ENCODE data around the gene ATRNL1. TPM values are rescaled to one million over a fixed set of nuclear protein-coding genes. Genes with fewer than 3 reads are reported as not detected.

Gene ATRNL1
- total and polyA plus RNA-seq, 2 of the 8 experiments (the other 6 are each of a cell fraction or from before 2014, with no cell fraction given): 5.1 to 17.6 TPM

GRCh38 chr10:115456812-115457211 lies 363.6 kb downstream of the ATRNL1 start:
- Histone ChIP-seq H2BK12ac (ENCODE audit: low read depth, low read length) (no peak overlapping the region), H3K4ac (replicated peaks; ENCODE audit: insufficient read length, low read depth, low read length) (no peak overlapping the region), H4K8ac (ENCODE audit: extremely low read depth, insufficient read depth, low read length) (no peak overlapping the region), H4K5ac (ENCODE audit: insufficient read length, low read depth, low read length) (no peak overlapping the region), H3K27me3 (replicated peaks in 1 of 4; ENCODE audit: control insufficient read depth in 3 of 4, extremely low read depth in 1 of 4, insufficient read depth in 3 of 4, low read length in 3 of 4) (no peaks in the 10 kb centered on the region), H3K23ac (ENCODE audit: insufficient read length) (no peak overlapping the region), H3K9me3 (ENCODE audit: insufficient read depth in 2 of 2, low read depth in 1 of 2, low read length in 1 of 2) (no peaks in the 10 kb centered on the region), H3K9ac (replicated peaks in 1 of 4; ENCODE audit: extremely low read depth in 1 of 4, low read depth in 3 of 4, low read length in 3 of 4) (no peak overlapping the region), H2AFZ (ENCODE audit: low read length) (no peak overlapping the region), H3K23me2 (ENCODE audit: low read depth, low read length) (no peaks in the 10 kb centered on the region), H3K14ac (ENCODE audit: insufficient read length) (no peak overlapping the region), H2BK15ac (ENCODE audit: low read length) (no peak overlapping the region), H2BK5ac (ENCODE audit: low read depth, low read length) (no peak overlapping the region), H3K18ac (ENCODE audit: extremely low read depth, low read length) (no peak overlapping the region), H3K27ac (ENCODE audit: low read depth, low read length) (no peak overlapping the region), H3K56ac (replicated peaks; ENCODE audit: insufficient read length, low read depth, low read length) (no peak overlapping the region), H3K36me3 (ENCODE audit: control insufficient read depth in 2 of 4, insufficient read depth in 4 of 4, low read length in 3 of 4) (no peaks in the 10 kb centered on the region), H4K91ac (replicated peaks; ENCODE audit: insufficient read length, low read length) (no peak overlapping the region), H2BK120ac (replicated peaks; ENCODE audit: low read depth, low read length) (no peak overlapping the region), H3K4me2 (ENCODE audit: insufficient read depth in 1 of 2, low read depth in 2 of 2, low read length in 2 of 2) (no peak overlapping the region), H3K4me1 (replicated peaks in 1 of 4; ENCODE audit: control insufficient read depth in 3 of 4, insufficient read depth in 4 of 4, low read length in 3 of 4) (peaks cover 0 to 5% (median 0%) of the 10 kb centered on the region in 4 experiments; a peak in 1 of 7 replicates), H2AK5ac (ENCODE audit: low read depth, low read length) (no peak overlapping the region), H4K20me1 (replicated peaks in 1 of 2; ENCODE audit: control insufficient read depth in 1 of 2, insufficient read depth in 2 of 2, low read length in 2 of 2) (no peaks in the 10 kb centered on the region), H3K4me3 (ENCODE audit: extremely low read depth in 1 of 4, insufficient read depth in 2 of 4, low read depth in 3 of 4, low read length in 4 of 4) (no peak overlapping the region), H2BK20ac (ENCODE audit: low read length) (no peak overlapping the region), H3K79me2 (ENCODE audit: control insufficient read depth in 1 of 2, insufficient read depth in 2 of 2, low read length in 2 of 2) (no peaks in the 10 kb centered on the region), H3K79me1 (ENCODE audit: low read depth, low read length) (no peaks in the 10 kb centered on the region)
- TF ChIP-seq, protein P1, sequence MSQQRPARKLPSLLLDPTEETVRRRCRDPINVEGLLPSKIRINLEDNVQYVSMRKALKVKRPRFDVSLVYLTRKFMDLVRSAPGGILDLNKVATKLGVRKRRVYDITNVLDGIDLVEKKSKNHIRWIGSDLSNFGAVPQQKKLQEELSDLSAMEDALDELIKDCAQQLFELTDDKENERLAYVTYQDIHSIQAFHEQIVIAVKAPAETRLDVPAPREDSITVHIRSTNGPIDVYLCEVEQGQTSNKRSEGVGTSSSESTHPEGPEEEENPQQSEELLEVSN (IDR thresholded peaks at IDR 0.05): no peak
- no peak for TF ChIP-seq SRF (IDR thresholded peaks at IDR 0.05; ENCODE audit: low read depth, low read length)
- TF ChIP-seq SP2 (IDR thresholded peaks at IDR 0.05; ENCODE audit: low read length): no peak
- ChIA-PET POLR2A (ENCODE audit: partially characterized antibody) (no interaction called here), CTCF (ENCODE audit: partially characterized antibody) (interaction anchor here (0.6 to 1.2 kb wide), 2 partner anchors 15 to 42 kb away, joined by 3 to 4 read pairs; no protein-coding TSS in a partner anchor)
- WGBS, 2 experiments (ENCODE audit: extremely low coverage in 1 of 2, insufficient coverage in 1 of 2, insufficient read length in 1 of 2, insufficient replicate concordance in 2 of 2, low coverage in 1 of 2, low lambda C conversion rate in 2 of 2, missing lambda C conversion rate in 1 of 2): 93% methylated on average over 5 of the region's 5 CpGs; no CpG with 5 or more reads in 1 of the 2 experiments
- DNase-seq (ENCODE audit: low read depth in 1 of 2, low spot score in 2 of 2) (no peak), FAIRE-seq (no peak)

All from H1 (cell line).